Testis (tissue), 3 donors: Measurements from ENCODE around the gene MYOCD. TPM values are rescaled to one million over a fixed set of nuclear protein-coding genes. Genes with fewer than 3 reads are reported as not detected.

Experiments used
- DNase-seq: peaks from one replicate; pipeline ENCODE4 v3.0.0-alpha.2; 2019
- H3K27ac ChIP-seq, 2 donors: fragments of 200-600 bp; sonication (generic); one replicate each; pipeline ENCODE4 v1.5.1; 2019
- H3K27me3 ChIP-seq: fragments of 200-600 bp; sonication (generic); one replicate; pipeline ENCODE4 v1.5.1; 2019
- H3K36me3 ChIP-seq: fragments of 200-600 bp; sonication (generic); one replicate; pipeline ENCODE4 v1.5.1; 2017; ENCODE audit warnings: low read depth; ENCODE audit errors: missing control alignments
- H3K4me1 ChIP-seq: fragments of 200-600 bp; sonication (generic); one replicate; pipeline ENCODE4 v1.5.1; 2019
- H3K4me3 ChIP-seq, 2 donors: fragments of 200-600 bp; sonication (generic); one replicate each; pipeline ENCODE4 v1.5.1; 2017 to 2019
- H3K9me3 ChIP-seq: fragments of 200-600 bp; sonication (generic); one replicate; pipeline ENCODE4 v1.5.1; 2017
- CTCF ChIP-seq, 3 experiments: fragments of 450-650 bp in 2 of 3; fragments of 200-600 bp in 1 of 3; sonication (generic) in 1 of 3; IDR thresholded peaks; one replicate each; pipeline ENCODE4 v1.5.1; 2016 to 2019; ENCODE audit warnings: antibody characterized with exemption in 3 of 3, mild to moderate bottlenecking in 2 of 3, moderate library complexity in 1 of 3
- POLR2A ChIP-seq: fragments of 450-650 bp; IDR thresholded peaks from one replicate; pipeline ENCODE4 v1.6.1; 2017; ENCODE audit warnings: antibody characterized with exemption, mild to moderate bottlenecking, moderate library complexity
- whole genome bisulfite sequencing, 2 donors: methylation state at CpG; one replicate each; pipeline ENCODE4 v1.1.5; 2018; 5-methylcytosine and 5-hydroxymethylcytosine counted together
- intact Hi-C: fragments of 100-400 bp; cut with DNase I; formaldehyde crosslinking; loops from one replicate; pipeline ENCODE4 v1.15.1; 2023; ENCODE audit warnings: low total_unique reads
- polyA plus RNA-seq: library from polyadenylated mRNA; stranded (reverse); fragments of 350-450 nt; fragmentation: Illumina TruSeq; extraction: RNeasy Lipid Tissue Mini Kit (QIAGEN cat#74804); gene quantifications from one replicate; pipeline ENCODE4 v1.2.3, GENCODE V29; 2014; ENCODE audit warnings: low read depth, low replicate concordance; ENCODE audit not compliant: insufficient read depth
- total RNA-seq, 2 donors: library from RNA; depleted of rRNA; stranded (reverse); fragments of >200 nt; gene quantifications; one replicate each; pipeline ENCODE4 v1.2.3, GENCODE V29; 2016

MYOCD gene
- total and polyA plus RNA-seq, 3 donors from 2014 or later: 7.3 to 13.3 (median 7.6) TPM

- Histone ChIP-seq H3K36me3 (no peaks in the 10 kb centered on the region), H3K9me3 (no peaks in the 10 kb centered on the region), H3K4me3 (no peak overlapping the region), H3K27me3 (no peaks in the 10 kb centered on the region), H3K4me1 (peaks cover 12% of the 10 kb centered on the region), H3K27ac (no peak overlapping the region)
- intact Hi-C loops: no loop called here
- no peak for DNase-seq
- TF ChIP-seq CTCF (IDR thresholded peaks at IDR 0.05) (no peak), POLR2A (no peak)
- WGBS, 2 donors: 71 to 80% methylated on average over 7 of the region's 7 CpGs
These were observed 72.2 kb downstream of the MYOCD start for GRCh38 chr17:12737740-12738469.

GRCh38 chr17:12738624-12739023 lies 72.9 kb downstream of the MYOCD start:
- Histone ChIP-seq H3K4me1 (peaks cover 12% of the 10 kb centered on the region), H3K27ac (no peak overlapping the region), H3K36me3 (no peaks in the 10 kb centered on the region), H3K9me3 (no peaks in the 10 kb centered on the region), H3K27me3 (no peaks in the 10 kb centered on the region), H3K4me3 (no peak overlapping the region)
- 89 to 93% methylated on average over 2 of the region's 2 CpGs for WGBS, 2 donors
- intact Hi-C loops: no loop called here
- no peak for DNase-seq
- no peak for TF ChIP-seq CTCF (IDR thresholded peaks at IDR 0.05)
- TF ChIP-seq POLR2A: no peak

- 77 to 87% methylated on average over 4 of the region's 4 CpGs for WGBS, 2 donors
- no peaks in the 10 kb centered on the region for H3K27me3 ChIP-seq
- no peak for DNase-seq
- peaks cover 12% of the 10 kb centered on the region for H3K4me1 ChIP-seq
- TF ChIP-seq CTCF (IDR thresholded peaks at IDR 0.05) (no peak), POLR2A (no peak)
- H3K27ac ChIP-seq: no peak overlapping the region
- no peak overlapping the region for H3K4me3 ChIP-seq
- intact Hi-C loops: no loop called here
- H3K9me3 ChIP-seq: no peaks in the 10 kb centered on the region
- no peaks in the 10 kb centered on the region for H3K36me3 ChIP-seq
These were observed 73.8 kb downstream of the MYOCD start for GRCh38 chr17:12739500-12739899.

GRCh38 chr17:12743046-12743445 lies 77.4 kb downstream of the MYOCD start:
- Histone ChIP-seq H3K9me3 (no peaks in the 10 kb centered on the region), H3K27ac (no peak overlapping the region), H3K4me3 (no peak overlapping the region), H3K36me3 (no peaks in the 10 kb centered on the region), H3K4me1 (peaks cover 6% of the 10 kb centered on the region), H3K27me3 (no peaks in the 10 kb centered on the region)
- TF ChIP-seq POLR2A: no peak
- no peak for TF ChIP-seq CTCF (IDR thresholded peaks at IDR 0.05)
- no peak for DNase-seq
- 80 to 87% methylated on average over 3 of the region's 3 CpGs for WGBS, 2 donors
- intact Hi-C loops: no loop called here

- TF ChIP-seq POLR2A: no peak
- TF ChIP-seq CTCF (IDR thresholded peaks at IDR 0.05): no peak
- no peak overlapping the region for H3K27ac ChIP-seq
- H3K36me3 ChIP-seq: no peaks in the 10 kb centered on the region
- intact Hi-C loops: no loop called here
- no peaks in the 10 kb centered on the region for H3K27me3 ChIP-seq
- peaks cover 6% of the 10 kb centered on the region for H3K4me1 ChIP-seq
- 85 to 94% methylated on average over 2 to 5 of the region's 5 CpGs for WGBS, 2 donors
- H3K4me3 ChIP-seq: no peak overlapping the region
- no peak for DNase-seq
- no peaks in the 10 kb centered on the region for H3K9me3 ChIP-seq
These were observed 78.6 kb downstream of the MYOCD start for GRCh38 chr17:12744298-12744697.
